NCI-H2196 (cell line): Measurements from ENCODE around the gene GNMT.

Experiments used
- DNase-seq: peaks from one replicate; lab custom pipeline; 2025; ENCODE audit not compliant: unreplicated experiment; lab: John Stamatoyannopoulos, UW

Gene GNMT

DNA sequence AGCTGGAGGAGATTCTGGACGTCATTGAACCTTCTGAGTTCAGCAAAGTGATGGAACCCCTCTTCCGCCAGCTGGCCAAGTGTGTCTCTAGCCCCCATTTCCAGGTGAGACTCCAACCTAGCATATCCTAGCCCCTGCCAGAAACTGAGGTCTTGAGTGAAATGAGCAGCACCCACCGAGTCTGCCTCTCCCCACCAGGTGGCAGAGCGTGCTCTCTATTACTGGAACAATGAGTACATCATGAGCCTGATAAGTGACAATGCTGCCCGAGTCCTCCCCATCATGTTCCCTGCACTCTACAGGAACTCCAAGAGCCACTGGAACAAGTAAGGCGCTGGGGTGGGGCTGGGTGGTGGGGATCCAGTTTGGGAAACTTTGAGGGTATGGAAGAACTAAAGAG, 48.6 kb downstream of the GNMT start:
- peak; percentile 23 for DNase-seq

DNA sequence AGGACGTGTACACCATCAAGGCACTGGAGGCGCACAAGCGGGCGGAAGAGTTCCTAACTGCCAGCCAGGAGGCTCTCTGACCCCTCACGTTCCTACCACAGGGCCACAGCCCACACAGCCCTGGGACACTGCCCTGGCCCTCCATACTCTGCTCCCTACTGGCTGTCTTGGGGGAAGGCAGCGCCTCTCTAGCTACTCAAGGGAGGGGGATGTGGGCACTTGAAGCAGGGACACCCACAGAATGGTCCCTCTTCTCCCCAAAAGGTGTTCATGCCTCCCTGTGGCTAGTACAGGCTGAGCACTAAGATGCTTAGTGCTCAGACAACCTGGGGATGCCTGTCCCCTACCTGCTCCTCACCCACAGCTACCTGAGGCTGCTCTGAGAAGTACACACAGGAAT, 50.7 kb downstream of the GNMT start:
- DNase-seq = no peak

DNA sequence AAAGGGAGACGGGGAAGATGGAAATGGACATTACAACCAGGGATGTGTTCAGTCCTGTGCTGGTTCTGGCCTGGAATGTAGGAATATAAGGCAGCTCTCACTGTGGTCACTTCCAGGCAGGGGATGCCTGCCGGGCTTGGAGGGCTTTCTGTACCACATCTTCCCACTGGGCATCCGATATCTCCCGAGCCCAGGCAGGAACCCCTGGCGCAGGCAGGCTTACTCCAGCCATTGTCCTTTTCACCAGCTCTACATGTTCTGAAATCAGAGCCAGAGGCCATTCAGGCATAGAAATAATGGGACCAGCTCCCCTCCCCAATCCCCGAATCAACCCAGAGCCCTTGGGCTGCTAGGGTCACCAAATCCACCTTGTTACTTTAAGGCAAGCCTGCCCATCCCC, 51.8 kb downstream of the GNMT start:
- no peak for DNase-seq

DNA sequence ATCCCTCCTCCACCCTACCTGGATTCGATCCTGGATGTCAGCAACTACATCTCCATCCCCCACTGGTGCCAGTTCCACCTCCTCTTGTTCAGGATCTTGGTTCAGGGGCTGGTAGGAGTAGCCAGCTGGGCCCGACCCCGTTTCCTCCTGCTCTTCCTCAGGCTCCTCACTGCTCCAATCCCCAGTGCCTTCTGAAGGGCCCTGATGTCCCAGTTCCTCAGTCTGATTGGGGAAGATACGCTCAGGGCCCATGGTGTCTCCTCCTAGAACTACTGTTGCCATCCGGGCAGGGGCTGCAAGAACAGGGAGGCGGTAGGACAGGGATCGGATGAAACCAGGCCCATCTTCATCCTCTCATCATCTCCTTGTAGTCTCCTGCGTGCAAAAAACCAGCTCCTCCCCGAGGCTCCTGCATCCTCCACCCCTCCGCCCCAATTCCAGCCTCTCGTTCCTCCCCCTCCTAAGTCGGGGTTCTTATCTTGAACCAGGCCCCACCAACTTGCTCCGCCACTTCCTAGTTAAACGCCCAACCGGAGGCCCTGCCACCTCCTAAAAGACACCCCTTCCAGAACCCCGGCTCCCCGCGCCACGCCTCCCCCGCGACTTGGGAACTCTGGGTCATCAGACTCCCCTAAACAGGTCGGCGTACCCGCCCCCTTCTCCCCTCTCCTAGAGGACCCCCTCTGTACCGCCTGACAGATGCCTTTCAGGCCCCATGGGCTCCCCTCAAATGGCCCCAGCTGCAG, 52.7 kb downstream of the GNMT start:
- DNase-seq = peak; percentile 47
